ENCODE measurements around the gene MDFI.

GRCh38 chr6:41626917-41627316 is 11.4 kb upstream of the MDFI start:
- TF ChIP-seq EP300 (IDR thresholded peaks at IDR 0.05): no peak
- no peak for TF ChIP-seq POLR2A (IDR thresholded peaks at IDR 0.05; ENCODE audit: low read depth)
- TF ChIP-seq CTCF (IDR thresholded peaks at IDR 0.05): no peak
- no peak for TF ChIP-seq POLR2AphosphoS5 (IDR thresholded peaks at IDR 0.05)

All from esophagus muscularis mucosa (tissue), 4 donors.